ENCODE data around the gene ATG10.
"Not testable (repeated sequence)": the region's sequence is repeated elsewhere in the genome, so short reads cannot be mapped to it uniquely, and the experiment has no call there.

The ATG10 gene

GRCh38 chr5:82272571-82273356 is 300.9 kb downstream of the ATG10 start:
- H3K4me3 ChIP-seq (ENCODE audit: low read length); DNase-seq (ENCODE audit: low read depth): not testable (repeated sequence)

- not testable (repeated sequence) for H3K4me3 ChIP-seq (ENCODE audit: low read length); DNase-seq (ENCODE audit: low read depth)
These were observed 301.6 kb downstream of the ATG10 start for GRCh38 chr5:82273426-82273825.

DNA sequence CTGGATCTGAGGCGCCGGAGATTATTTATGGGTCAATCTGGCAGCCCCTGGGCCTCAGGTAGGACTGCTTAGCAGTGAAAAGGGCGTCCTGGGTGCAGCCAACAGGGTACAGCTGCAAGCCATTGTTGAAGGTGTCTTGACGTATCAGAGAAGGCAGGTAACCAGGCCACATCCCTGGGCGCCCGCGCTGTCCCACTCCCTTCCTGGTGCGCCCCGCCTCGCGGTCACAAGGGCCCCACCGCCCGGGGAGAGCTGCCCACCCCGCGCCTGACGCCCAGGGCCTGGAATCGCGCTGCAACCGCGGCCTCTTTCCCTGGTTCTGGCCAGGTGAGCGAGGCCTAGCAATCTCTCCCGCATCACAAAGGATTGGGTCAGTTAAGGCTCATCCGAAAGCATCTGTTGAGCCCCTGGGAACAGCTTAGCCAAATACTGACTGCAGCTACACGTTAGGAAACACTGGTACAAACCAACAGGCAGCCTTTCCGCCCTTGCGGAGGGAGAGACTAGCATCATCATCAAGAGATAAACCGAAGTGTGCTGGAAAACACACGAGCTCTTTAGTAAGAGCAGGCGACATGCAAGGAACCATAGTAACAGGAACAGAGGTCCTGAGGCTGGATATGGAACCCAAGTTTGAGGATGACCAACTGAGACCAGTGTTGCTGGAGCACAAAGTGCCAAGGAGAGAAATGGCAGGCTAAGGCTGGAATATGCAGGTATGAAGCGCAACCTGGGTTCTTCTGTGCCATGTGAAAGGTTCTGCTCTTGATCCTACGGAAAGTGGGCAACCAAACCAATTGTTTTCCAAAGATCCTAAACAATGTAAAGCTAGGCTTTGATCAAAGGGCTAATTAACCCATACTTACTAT is 302.8 kb downstream of the ATG10 start:
- TF ChIP-seq CTCF (IDR thresholded peaks at IDR 0.05; ENCODE audit: insufficient read depth, low read depth, low read length, missing control alignments): no peak
- no peak overlapping the region for H3K4me3 ChIP-seq (ENCODE audit: low read length)
- no peak for DNase-seq (ENCODE audit: low read depth)

GRCh38 chr5:82275216-82275664 is 303.4 kb downstream of the ATG10 start:
- no peak for DNase-seq (ENCODE audit: low read depth)
- TF ChIP-seq CTCF (IDR thresholded peaks at IDR 0.05; ENCODE audit: insufficient read depth, low read depth, low read length, missing control alignments): no peak
- H3K4me3 ChIP-seq (ENCODE audit: low read length): no peak overlapping the region

- DNase-seq (ENCODE audit: low read depth): no peak
- TF ChIP-seq CTCF (IDR thresholded peaks at IDR 0.05; ENCODE audit: insufficient read depth, low read depth, low read length, missing control alignments): no peak
- peak overlapping the region; percentile 99 for H3K4me3 ChIP-seq (ENCODE audit: low read length)
These were observed 305.2 kb downstream of the ATG10 start for GRCh38 chr5:82276800-82277612.

GRCh38 chr5:82277613-82277986 is 305.8 kb downstream of the ATG10 start:
- TF ChIP-seq CTCF (IDR thresholded peaks at IDR 0.05; ENCODE audit: insufficient read depth, low read depth, low read length, missing control alignments): no peak
- DNase-seq (ENCODE audit: low read depth): peak; percentile 11
- peak overlapping the region; percentile 99 for H3K4me3 ChIP-seq (ENCODE audit: low read length)

DNA sequence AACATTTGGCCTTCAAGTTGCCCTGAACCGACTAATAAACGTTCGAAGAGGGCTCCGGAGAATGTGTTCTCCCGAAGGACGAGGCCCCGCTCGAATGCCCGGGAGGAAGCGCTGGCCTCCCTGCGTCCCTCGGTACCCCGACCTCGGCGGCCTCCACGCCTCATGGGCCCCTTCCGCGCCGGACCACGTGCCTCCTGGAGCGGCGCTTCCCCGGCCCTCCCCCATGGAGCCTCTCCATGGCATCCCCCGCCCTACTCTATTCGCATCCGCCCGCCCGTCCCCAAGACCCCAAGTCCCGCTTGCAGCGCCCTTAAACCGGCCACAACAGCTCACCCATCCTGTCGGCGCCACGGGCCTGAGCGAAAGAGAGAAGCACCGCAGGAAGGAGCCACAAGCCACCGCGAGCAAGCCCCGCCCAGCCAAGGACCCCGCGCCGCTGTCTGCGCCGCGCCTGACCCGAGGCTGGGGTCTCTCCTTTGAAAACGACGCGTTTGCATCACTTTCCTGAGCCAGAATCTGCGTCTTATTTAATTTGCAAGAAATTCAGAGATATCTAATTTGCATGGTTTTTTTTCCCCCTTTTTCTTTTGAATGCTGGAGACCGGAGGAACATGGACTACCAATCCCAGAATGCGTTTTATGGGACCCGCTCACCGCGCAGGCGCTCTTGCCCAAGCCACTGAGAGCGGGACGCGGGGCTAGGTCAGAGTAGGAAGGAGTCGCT is 306.3 kb downstream of the ATG10 start, which contains the start of gene RPS23:
TSS of gene RPS23 (minus strand) at position 368 of the 724 bp plus-strand sequence. CDS start at position 337, 31 bp downstream.
- peak; percentile 91 for DNase-seq (ENCODE audit: low read depth)
- peak within 1 kb of the TSS; percentile 99 for H3K4me3 ChIP-seq (ENCODE audit: low read length)
- no peak for TF ChIP-seq CTCF (IDR thresholded peaks at IDR 0.05; ENCODE audit: insufficient read depth, low read depth, low read length, missing control alignments)

Data from epithelial cell of esophagus (primary cell).